HCT116 (cell line): ENCODE measurements around the gene DOCK10.

Experiments used
- EZH2 ChIP-seq: fragments of 200-600 bp; sonication (generic); IDR thresholded peaks from 2 replicates; pipeline ENCODE4 v1.6.1; 2017; ENCODE audit warnings: antibody characterized with exemption, mixed run types
- POLR2A ChIP-seq: IDR thresholded peaks from 2 replicates; pipeline ENCODE4 v1.7.0; 2011; ENCODE audit warnings: borderline replicate concordance; ENCODE audit not compliant: insufficient read depth, insufficient read length; ENCODE audit errors: extremely low read depth
- SIN3A ChIP-seq: IDR thresholded peaks from 2 replicates; pipeline ENCODE4 v1.6.1; 2012; ENCODE audit warnings: low read depth
- TCF7L2 ChIP-seq: IDR thresholded peaks from 2 replicates; pipeline ENCODE4 v1.7.0; 2011; ENCODE audit warnings: borderline replicate concordance, inconsistent platforms; ENCODE audit not compliant: insufficient read depth, insufficient read length; ENCODE audit errors: extremely low read depth
- TF ChIP-seq, protein P1 (sequence below), 3 experiments: fragments of 200-600 bp in 1 of 3; sonication (generic) in 1 of 3; IDR thresholded peaks in 2 of 3; conservative IDR thresholded peaks in 1 of 3; 2 replicates each; pipeline ENCODE4 v1.5.1; 2012 to 2017; ENCODE audit warnings: low read depth in 2 of 3, low read length in 2 of 3, antibody characterized with exemption in 1 of 3, borderline replicate concordance in 1 of 3, control low read depth in 1 of 3, mild to moderate bottlenecking in 1 of 3, mixed read lengths in 1 of 3, mixed run types in 1 of 3, moderate library complexity in 1 of 3; ENCODE audit not compliant: insufficient read depth in 1 of 3

DNA sequence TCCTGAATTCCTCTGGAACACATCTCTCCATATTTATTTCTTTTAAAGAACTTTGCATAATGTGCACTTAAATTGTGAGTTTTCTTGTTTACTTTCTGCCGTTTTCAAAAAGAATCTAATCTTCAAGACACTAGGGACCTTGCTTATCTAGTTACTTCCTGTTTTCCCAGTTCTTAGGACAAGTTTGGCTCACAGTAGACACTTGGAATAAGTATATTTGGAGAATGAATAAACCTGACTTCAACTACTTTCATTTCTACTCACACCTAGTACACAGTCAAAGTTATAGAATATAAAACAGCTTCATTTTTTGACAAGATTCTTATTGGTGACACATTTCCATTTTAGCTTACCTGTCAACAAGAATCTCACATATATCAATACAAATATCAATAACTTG is 170.5 kb downstream of the DOCK10 start:
- TF ChIP-seq, protein P1, sequence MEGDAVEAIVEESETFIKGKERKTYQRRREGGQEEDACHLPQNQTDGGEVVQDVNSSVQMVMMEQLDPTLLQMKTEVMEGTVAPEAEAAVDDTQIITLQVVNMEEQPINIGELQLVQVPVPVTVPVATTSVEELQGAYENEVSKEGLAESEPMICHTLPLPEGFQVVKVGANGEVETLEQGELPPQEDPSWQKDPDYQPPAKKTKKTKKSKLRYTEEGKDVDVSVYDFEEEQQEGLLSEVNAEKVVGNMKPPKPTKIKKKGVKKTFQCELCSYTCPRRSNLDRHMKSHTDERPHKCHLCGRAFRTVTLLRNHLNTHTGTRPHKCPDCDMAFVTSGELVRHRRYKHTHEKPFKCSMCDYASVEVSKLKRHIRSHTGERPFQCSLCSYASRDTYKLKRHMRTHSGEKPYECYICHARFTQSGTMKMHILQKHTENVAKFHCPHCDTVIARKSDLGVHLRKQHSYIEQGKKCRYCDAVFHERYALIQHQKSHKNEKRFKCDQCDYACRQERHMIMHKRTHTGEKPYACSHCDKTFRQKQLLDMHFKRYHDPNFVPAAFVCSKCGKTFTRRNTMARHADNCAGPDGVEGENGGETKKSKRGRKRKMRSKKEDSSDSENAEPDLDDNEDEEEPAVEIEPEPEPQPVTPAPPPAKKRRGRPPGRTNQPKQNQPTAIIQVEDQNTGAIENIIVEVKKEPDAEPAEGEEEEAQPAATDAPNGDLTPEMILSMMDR (IDR thresholded peaks at IDR 0.05 in 2 of 3, conservative IDR thresholded peaks at IDR 0.05 in 1 of 3; ENCODE audit: borderline replicate concordance in 1 of 3, insufficient read depth in 1 of 3, low read depth in 2 of 3, low read length in 2 of 3) = no peak
- no peak for TF ChIP-seq POLR2A
- TF ChIP-seq SIN3A = no peak
- TF ChIP-seq TCF7L2 = no peak
- TF ChIP-seq EZH2 = no peak
